DOHH2 (cell line): ENCODE measurements around the gene LRRC51.

Experiments used
- H3F3A ChIP-seq: fragments of 200-600 bp; sonication (generic), shearing (Covaris generic); 2 replicates; pipeline ENCODE4 v1.6.0; 2016; ENCODE audit warnings: antibody characterized with exemption, mild to moderate bottlenecking; ENCODE audit not compliant: control insufficient read depth, insufficient read depth
- H3K27ac ChIP-seq: fragments of 200-600 bp; sonication (generic); 2 replicates; pipeline ENCODE4 v1.5.1; 2014; ENCODE audit warnings: low read depth, mild to moderate bottlenecking, low read length, moderate library complexity
- H3K27me3 ChIP-seq: fragments of 200-600 bp; sonication (generic); 2 replicates; pipeline ENCODE4 v1.6.1; 2014; ENCODE audit warnings: mild to moderate bottlenecking, low read length, mixed read lengths; ENCODE audit not compliant: control insufficient read depth
- H3K36me3 ChIP-seq: fragments of 200-600 bp; sonication (generic); 2 replicates; pipeline ENCODE4 v1.6.1; 2014; ENCODE audit warnings: mild to moderate bottlenecking, low read length, moderate library complexity, mixed read lengths; ENCODE audit not compliant: control insufficient read depth
- H3K4me1 ChIP-seq: fragments of 200-600 bp; sonication (generic); 2 replicates; pipeline ENCODE4 v1.6.1; 2014; ENCODE audit warnings: mild to moderate bottlenecking, low read length, mixed read lengths; ENCODE audit not compliant: control insufficient read depth
- H3K4me2 ChIP-seq: fragments of 200-600 bp; sonication (generic); 2 replicates; pipeline ENCODE4 v1.6.0; 2014; ENCODE audit warnings: mild to moderate bottlenecking, low read length, moderate library complexity
- H3K4me3 ChIP-seq: fragments of 200-600 bp; sonication (generic); 2 replicates; pipeline ENCODE4 v1.5.1; 2014; ENCODE audit warnings: mild to moderate bottlenecking, low read length, mixed read lengths
- H3K79me2 ChIP-seq: fragments of 200-600 bp; sonication (generic); 2 replicates; pipeline ENCODE4 v1.6.1; 2014; ENCODE audit warnings: mild to moderate bottlenecking, low read length, mixed read lengths; ENCODE audit not compliant: control insufficient read depth
- H3K9me2 ChIP-seq: fragments of 200-600 bp; sonication (generic); replicated peaks from 2 replicates; pipeline ENCODE4 v1.6.1; 2014; ENCODE audit warnings: mild to moderate bottlenecking, low read length, mixed read lengths; ENCODE audit not compliant: control insufficient read depth
- H3K9me3 ChIP-seq: fragments of 200-600 bp; sonication (generic); 2 replicates; pipeline ENCODE4 v1.6.1; 2014; ENCODE audit warnings: antibody characterized with exemption, low read length, mixed read lengths; ENCODE audit not compliant: control insufficient read depth, insufficient read depth
- H4K20me1 ChIP-seq: fragments of 200-600 bp; sonication (generic); 2 replicates; pipeline ENCODE4 v1.6.0; 2014; ENCODE audit warnings: low read depth, mild to moderate bottlenecking, antibody characterized with exemption, low read length, moderate library complexity; ENCODE audit not compliant: control insufficient read depth, insufficient read depth
- CTCF ChIP-seq: fragments of 200-600 bp; sonication (generic); IDR thresholded peaks from one replicate; pipeline ENCODE4 v1.5.1; 2014; ENCODE audit warnings: antibody characterized with exemption, mild to moderate bottlenecking, low read depth, low read length; ENCODE audit not compliant: poor library complexity, severe bottlenecking
- EZH2phosphoT487 ChIP-seq: fragments of 200-600 bp; sonication (generic); IDR thresholded peaks from 2 replicates; pipeline ENCODE4 v1.6.1; 2017; ENCODE audit warnings: borderline replicate concordance, mild to moderate bottlenecking, antibody characterized with exemption, low read length, moderate library complexity, mixed read lengths

LRRC51 gene

DNA sequence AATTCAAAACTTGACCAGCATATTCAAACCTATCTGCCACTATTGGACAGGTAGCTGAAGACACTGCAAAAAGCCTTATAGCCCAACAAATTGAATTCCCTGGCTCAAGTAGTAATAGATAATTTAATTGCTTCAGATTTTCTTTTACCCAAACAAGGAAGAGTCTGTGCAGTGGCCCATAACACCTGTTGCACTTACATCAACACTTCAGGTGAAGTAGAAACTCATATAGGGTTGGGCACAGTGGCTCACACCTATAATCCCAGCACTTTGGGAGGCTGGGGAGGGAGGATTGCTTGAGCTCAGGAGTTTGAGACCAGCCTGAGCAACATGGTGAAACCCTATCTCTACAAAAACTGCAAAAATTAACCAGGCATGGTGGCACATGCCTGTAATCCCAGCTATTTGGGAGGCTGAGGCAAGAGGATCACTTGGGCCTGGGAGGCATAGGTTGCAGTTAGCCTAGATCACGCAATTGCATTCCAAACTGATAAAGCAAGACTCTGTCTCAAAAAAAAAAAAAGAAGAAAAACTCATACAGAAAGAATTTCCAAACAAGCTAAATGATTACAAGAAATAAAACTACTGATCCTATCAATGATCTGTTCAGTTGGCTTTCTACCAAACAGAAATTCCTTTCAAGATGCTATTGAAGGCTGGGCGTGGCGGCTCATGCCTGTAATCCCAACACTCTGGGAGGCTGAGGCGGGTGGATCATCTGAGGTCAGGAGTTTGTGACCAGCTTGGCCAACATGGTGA, 64.3 kb downstream of the LRRC51 start:
- Histone ChIP-seq H3K4me3 (no peak overlapping the region), H3K9me2 (no peaks in the 10 kb centered on the region), H3K27me3 (peaks cover 17% of the 10 kb centered on the region), H3K79me2 (no peaks in the 10 kb centered on the region), H4K20me1 (no peaks in the 10 kb centered on the region), H3K4me1 (0 out of 2 replicates have a peak, but pooled peaks cover 3% of the 10 kb centered on the region), H3K27ac (no peak overlapping the region), H3K4me2 (no peak overlapping the region), H3K9me3 (no peaks in the 10 kb centered on the region), H3F3A (no peaks in the 10 kb centered on the region), H3K36me3 (no peaks in the 10 kb centered on the region)
- TF ChIP-seq CTCF (no peak), EZH2phosphoT487 (no peak)
